Prostate gland (tissue), 2 donors: ENCODE data around the gene SMPD1. TPM values are rescaled to one million over a fixed set of nuclear protein-coding genes. Genes with fewer than 3 reads are reported as not detected.

Experiments used
- DNase-seq: peaks from one replicate; pipeline ENCODE4 v3.0.0-alpha.2; 2019; ENCODE audit warnings: low spot score
- H3K27ac ChIP-seq, 2 donors: fragments of 200-600 bp; sonication (generic); 2 replicates each; pipeline ENCODE4 v1.5.1; 2017 to 2019
- H3K27me3 ChIP-seq: fragments of 200-600 bp; sonication (generic); replicated peaks from 2 replicates; pipeline ENCODE4 v1.5.1; 2019; ENCODE audit not compliant: insufficient read depth
- H3K36me3 ChIP-seq, 2 donors: fragments of 200-600 bp; sonication (generic); 1 replicate in 1 of 2; 2 replicates in 1 of 2; pipeline versions ENCODE4 v1.5.1 to v1.8.1; 2017 to 2019
- H3K4me1 ChIP-seq: fragments of 200-600 bp; sonication (generic); replicated peaks from 2 replicates; pipeline ENCODE4 v1.5.1; 2019
- H3K4me3 ChIP-seq, 2 donors: fragments of 200-600 bp; sonication (generic); 2 replicates each; pipeline ENCODE4 v1.5.1; 2017 to 2019
- H3K9me3 ChIP-seq: fragments of 200-600 bp; sonication (generic); 2 replicates; pipeline ENCODE4 v1.5.1; 2017
- CTCF ChIP-seq, 4 experiments: fragments of 200-600 bp in 2 of 4; fragments of 450-650 bp in 2 of 4; sonication (generic) in 2 of 4; IDR thresholded peaks; 1 replicate in 3 of 4; 2 replicates in 1 of 4; pipeline ENCODE4 v1.5.1; 2016 to 2019; ENCODE audit warnings: antibody characterized with exemption in 4 of 4, mild to moderate bottlenecking in 2 of 4, moderate library complexity in 2 of 4
- POLR2A ChIP-seq: fragments of 450-650 bp; IDR thresholded peaks from one replicate; pipeline ENCODE4 v1.6.1; 2016; ENCODE audit warnings: antibody characterized with exemption, mild to moderate bottlenecking
- POLR2AphosphoS5 ChIP-seq: sonication (generic); formaldehyde crosslinking; IDR thresholded peaks from one replicate; pipeline ENCODE4 v1.6.1; 2017; ENCODE audit warnings: antibody characterized with exemption
- WGBS: methylation state at CpG from one replicate; pipeline ENCODE4 v1.1.5; 2018; 5-methylcytosine and 5-hydroxymethylcytosine counted together
- intact Hi-C: fragments of 100-400 bp; cut with DNase I; formaldehyde crosslinking; loops from one replicate; pipeline ENCODE4 v1.14.2; 2022
- total RNA-seq, 2 donors: library from RNA; depleted of rRNA; stranded (reverse); fragments of >200 nt; gene quantifications; one replicate each; pipeline ENCODE4 v1.1.0, GENCODE V29; 2016

SMPD1 gene
- total RNA-seq, 2 donors from 2014 or later: 51.7 to 59.2 TPM

DNA sequence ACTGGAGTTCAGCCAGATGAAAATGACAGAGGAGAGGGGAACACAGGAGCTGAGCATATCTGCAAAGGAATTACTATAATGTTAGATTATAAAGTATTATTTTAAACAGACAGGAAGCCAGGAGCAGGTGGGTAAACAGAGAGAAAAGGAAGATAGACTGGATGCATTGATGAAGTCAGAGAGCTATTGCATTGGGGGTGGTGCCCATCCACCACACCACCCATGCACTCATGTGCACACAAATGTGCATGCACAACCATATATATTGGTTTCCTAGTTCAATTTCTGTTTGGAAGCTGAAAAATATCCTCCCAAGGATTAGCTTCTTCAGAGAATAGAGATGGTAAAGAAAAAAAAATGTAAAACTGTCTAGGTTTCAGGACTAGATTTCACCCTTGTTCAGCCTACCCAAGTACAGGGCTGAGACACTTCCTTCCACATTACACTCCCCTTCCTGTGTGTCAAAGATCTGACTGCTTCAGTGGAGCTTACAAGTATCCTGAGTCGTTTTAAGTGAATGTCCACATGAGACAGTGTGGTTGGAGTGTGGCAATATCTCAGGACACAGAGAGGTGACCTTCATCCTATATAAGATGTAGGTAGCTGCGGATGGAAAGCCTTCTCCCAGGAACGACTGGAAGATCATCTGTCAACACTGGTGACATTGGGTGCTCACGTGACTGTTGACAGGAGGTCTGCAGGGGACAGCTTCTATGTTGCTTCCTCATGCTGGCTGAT lies 12.2 kb upstream of the SMPD1 start:
- Histone ChIP-seq H3K36me3 (no peaks in the 10 kb centered on the region), H3K4me3 (no peak overlapping the region), H3K27ac (no peak overlapping the region), H3K4me1 (no peaks in the 10 kb centered on the region), H3K9me3 (no peaks in the 10 kb centered on the region), H3K27me3 (no peaks in the 10 kb centered on the region)
- intact Hi-C loops: no loop called here
- TF ChIP-seq POLR2A (no peak), POLR2AphosphoS5 (no peak), CTCF (IDR thresholded peaks at IDR 0.05) (no peak)
- 38% methylated on average over 4 of the region's 4 CpGs for WGBS
- DNase-seq: no peak

DNA sequence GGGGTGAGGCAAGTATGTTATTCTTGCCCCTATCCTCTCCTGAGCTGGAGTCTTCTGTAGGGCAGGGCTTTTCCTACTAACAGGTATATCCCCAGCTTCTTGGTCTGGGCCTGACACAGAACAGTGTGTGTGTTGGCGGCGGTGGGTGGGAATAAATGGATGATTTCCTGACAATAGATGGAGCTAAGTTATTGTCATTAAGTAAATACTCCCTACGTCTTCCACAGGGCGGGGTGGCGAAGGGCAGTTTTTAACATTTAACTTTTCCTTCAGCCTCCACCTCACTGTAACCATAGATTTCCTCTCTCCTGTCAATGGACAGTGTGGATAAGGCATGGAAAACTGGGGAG lies 11.7 kb upstream of the SMPD1 start:
- Histone ChIP-seq H3K4me3 (no peak overlapping the region), H3K27ac (no peak overlapping the region), H3K36me3 (no peaks in the 10 kb centered on the region), H3K27me3 (no peaks in the 10 kb centered on the region), H3K9me3 (no peaks in the 10 kb centered on the region), H3K4me1 (no peaks in the 10 kb centered on the region)
- intact Hi-C loops: no loop called here
- no peak for DNase-seq
- 53% methylated on average over 5 of the region's 5 CpGs for WGBS
- TF ChIP-seq CTCF (IDR thresholded peaks at IDR 0.05) (no peak), POLR2AphosphoS5 (no peak), POLR2A (no peak)

- H3K27me3 ChIP-seq: no peaks in the 10 kb centered on the region
- WGBS: 90% methylated on average over 7 of the region's 7 CpGs
- DNase-seq: no peak
- H3K36me3 ChIP-seq: no peaks in the 10 kb centered on the region
- no peak overlapping the region for H3K27ac ChIP-seq
- TF ChIP-seq POLR2A (no peak), POLR2AphosphoS5 (no peak), CTCF (IDR thresholded peaks at IDR 0.05) (no peak)
- no peaks in the 10 kb centered on the region for H3K9me3 ChIP-seq
- intact Hi-C loops: no loop called here
- H3K4me1 ChIP-seq: no peaks in the 10 kb centered on the region
- H3K4me3 ChIP-seq: no peak overlapping the region
Measured at GRCh38 chr11:6385046-6385777, 5.1 kb upstream of the SMPD1 start.

- no peaks in the 10 kb centered on the region for H3K9me3 ChIP-seq
- H3K4me1 ChIP-seq: no peaks in the 10 kb centered on the region
- H3K27me3 ChIP-seq: no peaks in the 10 kb centered on the region
- H3K4me3 ChIP-seq: no peak overlapping the region
- no peak for TF ChIP-seq POLR2A
- no peak for TF ChIP-seq POLR2AphosphoS5
- TF ChIP-seq CTCF (IDR thresholded peaks at IDR 0.05): no peak
- intact Hi-C loops: no loop called here
- no peak overlapping the region for H3K27ac ChIP-seq
- DNase-seq: no peak
- no peaks in the 10 kb centered on the region for H3K36me3 ChIP-seq
- WGBS: 61% methylated on average over 12 of the region's 12 CpGs
Measured at GRCh38 chr11:6387811-6388599, 2.3 kb upstream of the SMPD1 start.
